Heart left ventricle (tissue), 16 donors: ENCODE measurements around the gene ELMO2. TPM values are rescaled to one million over a fixed set of nuclear protein-coding genes. Genes with fewer than 3 reads are reported as not detected.
A peak's percentile ranks its signal among the peaks of the same experiment; 100 is the strongest.

Source experiments
- ATAC-seq, 4 donors: fragments of 200-7000 bp; cut with Tn5 transposase; one replicate each; pipeline ENCODE4 v1.9.1; 2020 to 2022; ENCODE audit warnings: moderate library complexity in 4 of 4, mild to moderate bottlenecking in 3 of 4, moderate number of reproducible peaks in 1 of 4
- DNase-seq, 5 donors: peaks; one replicate each; pipeline ENCODE4 v3.0.0-alpha.2; 2020
- H3K27ac ChIP-seq, 12 donors: fragments of 200-600 bp; sonication (generic) in 4 of 12; one replicate each; pipeline versions ENCODE4 v1.5.0 to v1.8.0; 2016 to 2022; ENCODE audit warnings: mild to moderate bottlenecking in 2 of 12
- H3K27me3 ChIP-seq, 9 donors: fragments of 200-600 bp; sonication (generic) in 2 of 9; one replicate each; pipeline versions ENCODE4 v1.5.1 to v1.8.0; 2016 to 2022; ENCODE audit warnings: mild to moderate bottlenecking in 3 of 9
- H3K36me3 ChIP-seq, 9 donors: fragments of 200-600 bp; sonication (generic) in 2 of 9; one replicate each; pipeline versions ENCODE4 v1.5.0 to v1.8.0; 2018 to 2022; ENCODE audit warnings: mild to moderate bottlenecking in 2 of 9
- H3K4me1 ChIP-seq, 12 donors: fragments of 200-600 bp; sonication (generic) in 4 of 12; one replicate each; pipeline versions ENCODE4 v1.5.0 to v1.8.0; 2016 to 2022; ENCODE audit warnings: mild to moderate bottlenecking in 3 of 12
- H3K4me3 ChIP-seq, 12 donors: fragments of 200-600 bp; sonication (generic) in 4 of 12; one replicate each; pipeline versions ENCODE4 v1.5.0 to v1.8.0; 2017 to 2022; ENCODE audit warnings: mild to moderate bottlenecking in 9 of 12, moderate library complexity in 4 of 12
- H3K9me3 ChIP-seq, 12 donors: fragments of 200-600 bp; sonication (generic) in 4 of 12; one replicate each; pipeline versions ENCODE4 v1.5.0 to v1.8.0; 2016 to 2022; ENCODE audit warnings: mild to moderate bottlenecking in 1 of 12
- POLR2A ChIP-seq, 2 donors: fragments of 450-650 bp; IDR thresholded peaks; one replicate each; pipeline ENCODE4 v1.6.1; 2017; ENCODE audit warnings: antibody characterized with exemption in 2 of 2, mild to moderate bottlenecking in 2 of 2, moderate library complexity in 2 of 2
- WGBS, 4 donors: extraction: QIAGEN DNeasy Blood & Tissue Kit in 2 of 4; methylation state at CpG; one replicate each; pipeline versions ENCODE4 v1.1.5 to v1.1.7; 2013 to 2018; 5-methylcytosine and 5-hydroxymethylcytosine counted together
- intact Hi-C, 10 donors: fragments of 100-400 bp; cut with DNase I; formaldehyde crosslinking; loops; one replicate each; pipeline versions ENCODE4 v1.11.1 to v1.14.2; 2022
- polyA plus RNA-seq, 2 donors: library from polyadenylated mRNA; stranded (reverse); fragments of 200-250 nt; gene quantifications; one replicate each; pipeline ENCODE4 v1.2.3, GENCODE V29; 2013
- total RNA-seq, 9 donors: library from RNA; depleted of rRNA in 2 of 9; stranded (reverse); fragments of >200 nt in 2 of 9; fragmentation: NEBNext Ultra II Directional in 3 of 9; extraction: Animal tissue kit (Norgen Biotek cat#: 25700) in 3 of 9; gene quantifications; one replicate each; pipeline versions ENCODE4 v1.1.0 to v1.2.4, GENCODE V29; 2016 to 2023
- TF ChIP-seq, protein P1 (sequence below), 12 donors: fragments of 200-600 bp; sonication (generic) in 4 of 12; IDR thresholded peaks; one replicate each; pipeline versions ENCODE4 v1.5.0 to v1.8.0; 2018 to 2022; ENCODE audit warnings: antibody characterized with exemption in 12 of 12, mild to moderate bottlenecking in 5 of 12
- donor health status: ischemic (EF 13 %, LVEDD 7.1; RV severe dilation, severe dysfunction).
- donor health status: healthy with polysubstance abuse.
- donor health status: DM: no; HTN: yes; CAD: no.
- donor health status: DM: no; HTN: no; CAD: no.
- donor health status: ischemic (EF 25% LVEDD 6.9; RV normal size, moderate dysfunction).
- donor health status: ischemic (EF 25% LVEDD 5.7; RV mildly dilated, moderate dysfunction).
- donor health status: healthy.
- donor health status: DM: yes; HTN: yes; CAD: no.
- donor health status: ischemic (EF 35%, LVEDD 5.7; RV mildly dilated, moderate dysfunction).
- donor health status: nonischemic (EF 11% LVEDD 7.7; RV severe dilation, severe dysfunction).
- donor health status: DM: yes; HTN: yes; CAD: no.
- donor health status: PGD.
- donor health status: ischemic (EF 29% LVEDD 5.4; RV normal size, mild dysfunction).
- donor health status: nonischemic (EF 23%, LVEDD 6.1; RV moderate dilation, normal function).

Gene ELMO2
- total and polyA plus RNA-seq, 11 donors, result 14.6 to 57.5 (median 33.6) TPM

DNA sequence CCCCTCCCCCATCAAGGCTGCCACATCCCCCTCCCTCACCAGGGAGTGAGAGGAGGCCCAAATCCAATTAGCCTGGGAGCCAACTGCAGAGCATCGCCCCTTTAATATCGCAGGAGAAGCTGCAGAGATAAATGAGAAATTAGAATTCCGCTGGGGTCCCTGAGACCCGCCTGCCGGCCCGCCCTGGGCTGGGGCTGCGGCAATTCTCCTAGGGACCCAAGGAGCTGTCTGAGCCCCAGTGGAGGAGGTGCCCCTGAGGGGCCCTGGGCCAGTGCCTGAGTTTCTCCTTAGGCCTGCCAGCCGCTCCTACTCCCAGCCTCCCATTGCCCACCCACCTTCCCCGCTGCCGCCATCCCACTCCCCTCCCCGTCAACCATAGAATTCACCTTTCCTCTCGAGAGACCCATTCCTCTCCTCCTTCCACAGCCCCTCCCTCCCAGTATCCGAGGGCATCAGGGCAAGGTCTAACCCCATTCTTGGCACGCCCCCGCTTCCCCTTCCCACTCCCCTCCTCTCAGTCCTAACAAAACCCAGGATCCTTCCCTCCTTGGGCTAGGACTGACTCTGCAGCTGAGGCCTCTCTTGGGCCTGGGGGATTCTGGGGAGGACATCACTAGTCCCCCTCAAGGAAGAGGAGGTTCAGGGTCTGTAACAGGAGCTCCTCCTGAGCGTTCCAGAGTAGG, 78.1 kb downstream of the ELMO2 start:
- intact Hi-C loops, result no loop called here
- DNase-seq (no peak), ATAC-seq (no peak)
- 40 to 47% (median 45%) methylated on average over 14 to 16 of the region's 16 CpGs for WGBS, 4 donors
- Histone ChIP-seq H3K4me3 (no peak overlapping the region), H3K36me3 (no peaks in the 10 kb centered on the region), H3K4me1 (peaks cover 0 to 3% (median 0%) of the 10 kb centered on the region in 12 donors), H3K27ac (no peak overlapping the region), H3K27me3 (peaks cover 8 to 90% (median 20%) of the 10 kb centered on the region in 9 donors), H3K9me3 (no peaks in the 10 kb centered on the region)
- TF ChIP-seq, protein P1, sequence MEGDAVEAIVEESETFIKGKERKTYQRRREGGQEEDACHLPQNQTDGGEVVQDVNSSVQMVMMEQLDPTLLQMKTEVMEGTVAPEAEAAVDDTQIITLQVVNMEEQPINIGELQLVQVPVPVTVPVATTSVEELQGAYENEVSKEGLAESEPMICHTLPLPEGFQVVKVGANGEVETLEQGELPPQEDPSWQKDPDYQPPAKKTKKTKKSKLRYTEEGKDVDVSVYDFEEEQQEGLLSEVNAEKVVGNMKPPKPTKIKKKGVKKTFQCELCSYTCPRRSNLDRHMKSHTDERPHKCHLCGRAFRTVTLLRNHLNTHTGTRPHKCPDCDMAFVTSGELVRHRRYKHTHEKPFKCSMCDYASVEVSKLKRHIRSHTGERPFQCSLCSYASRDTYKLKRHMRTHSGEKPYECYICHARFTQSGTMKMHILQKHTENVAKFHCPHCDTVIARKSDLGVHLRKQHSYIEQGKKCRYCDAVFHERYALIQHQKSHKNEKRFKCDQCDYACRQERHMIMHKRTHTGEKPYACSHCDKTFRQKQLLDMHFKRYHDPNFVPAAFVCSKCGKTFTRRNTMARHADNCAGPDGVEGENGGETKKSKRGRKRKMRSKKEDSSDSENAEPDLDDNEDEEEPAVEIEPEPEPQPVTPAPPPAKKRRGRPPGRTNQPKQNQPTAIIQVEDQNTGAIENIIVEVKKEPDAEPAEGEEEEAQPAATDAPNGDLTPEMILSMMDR (IDR thresholded peaks at IDR 0.05), result no peak
- TF ChIP-seq POLR2A (IDR thresholded peaks at IDR 0.05), result no peak

DNA sequence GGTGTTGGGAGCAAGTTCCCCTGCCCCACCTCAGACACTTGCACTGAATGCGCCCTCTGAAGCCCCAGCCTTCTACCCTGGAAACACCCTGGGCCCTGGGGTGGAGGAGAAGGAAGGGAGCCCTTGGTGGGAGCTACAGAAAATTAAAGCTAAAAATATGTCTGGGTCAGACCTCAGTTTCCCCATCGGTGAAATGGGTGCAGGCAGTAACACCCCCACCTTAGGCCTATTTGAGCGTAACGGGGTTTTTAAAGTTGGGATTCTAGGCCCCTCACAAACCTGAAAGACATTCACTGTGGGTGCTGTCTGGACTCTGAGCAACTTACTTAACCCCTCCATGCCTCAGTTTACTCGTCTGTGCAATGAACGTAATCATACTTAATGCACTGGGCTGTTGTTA, 78.9 kb downstream of the ELMO2 start:
- ATAC-seq (no peak), DNase-seq (no peak)
- intact Hi-C loops, result no loop called here
- no peak for TF ChIP-seq POLR2A (IDR thresholded peaks at IDR 0.05)
- TF ChIP-seq, protein P1 (IDR thresholded peaks at IDR 0.05), result no peak
- no peaks in the 10 kb centered on the region for H3K9me3 ChIP-seq
- WGBS, 4 donors, result 91 to 95% (median 92%) methylated on average over 6 of the region's 6 CpGs
- H3K27me3 ChIP-seq, result peaks cover 8 to 86% (median 20%) of the 10 kb centered on the region in 9 donors
- H3K4me1 ChIP-seq, result peaks cover 0 to 3% (median 0%) of the 10 kb centered on the region in 12 donors
- no peaks in the 10 kb centered on the region for H3K36me3 ChIP-seq
- no peak overlapping the region for H3K27ac ChIP-seq
- H3K4me3 ChIP-seq, result no peak overlapping the region

DNA sequence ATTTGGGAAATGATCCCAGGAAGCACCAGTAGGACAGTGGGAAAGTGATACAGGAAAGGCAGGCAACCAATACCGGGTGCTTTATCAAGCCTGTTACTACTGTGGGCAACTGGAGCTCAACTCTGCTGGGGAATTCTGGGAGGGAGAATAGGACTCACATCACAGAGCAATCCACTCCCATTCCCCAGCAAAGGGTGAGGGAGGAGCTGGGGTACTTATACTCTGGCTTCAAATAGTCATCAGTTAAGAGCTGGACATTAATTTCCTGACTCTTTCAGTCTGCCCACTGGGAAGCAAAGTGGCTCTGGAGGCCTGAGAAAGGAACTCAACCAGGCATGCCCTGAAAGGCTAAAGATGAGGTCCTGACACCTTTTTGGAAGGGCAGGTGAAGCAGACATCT, 80.6 kb downstream of the ELMO2 start:
- DNase-seq, result no peak
- Histone ChIP-seq H3K4me3 (no peak overlapping the region), H3K27me3 (peaks cover 8 to 87% (median 29%) of the 10 kb centered on the region in 9 donors), H3K36me3 (no peaks in the 10 kb centered on the region), H3K9me3 (no peaks in the 10 kb centered on the region), H3K4me1 (peaks cover 0 to 3% (median 0%) of the 10 kb centered on the region in 12 donors), H3K27ac (no peak overlapping the region)
- TF ChIP-seq, protein P1 (IDR thresholded peaks at IDR 0.05), result no peak
- no peak for TF ChIP-seq POLR2A (IDR thresholded peaks at IDR 0.05)
- intact Hi-C loops, result no loop called here
- 36 to 55% (median 45%) methylated on average over 1 of the region's 1 CpG for WGBS, 4 donors
- no peak for ATAC-seq

DNA sequence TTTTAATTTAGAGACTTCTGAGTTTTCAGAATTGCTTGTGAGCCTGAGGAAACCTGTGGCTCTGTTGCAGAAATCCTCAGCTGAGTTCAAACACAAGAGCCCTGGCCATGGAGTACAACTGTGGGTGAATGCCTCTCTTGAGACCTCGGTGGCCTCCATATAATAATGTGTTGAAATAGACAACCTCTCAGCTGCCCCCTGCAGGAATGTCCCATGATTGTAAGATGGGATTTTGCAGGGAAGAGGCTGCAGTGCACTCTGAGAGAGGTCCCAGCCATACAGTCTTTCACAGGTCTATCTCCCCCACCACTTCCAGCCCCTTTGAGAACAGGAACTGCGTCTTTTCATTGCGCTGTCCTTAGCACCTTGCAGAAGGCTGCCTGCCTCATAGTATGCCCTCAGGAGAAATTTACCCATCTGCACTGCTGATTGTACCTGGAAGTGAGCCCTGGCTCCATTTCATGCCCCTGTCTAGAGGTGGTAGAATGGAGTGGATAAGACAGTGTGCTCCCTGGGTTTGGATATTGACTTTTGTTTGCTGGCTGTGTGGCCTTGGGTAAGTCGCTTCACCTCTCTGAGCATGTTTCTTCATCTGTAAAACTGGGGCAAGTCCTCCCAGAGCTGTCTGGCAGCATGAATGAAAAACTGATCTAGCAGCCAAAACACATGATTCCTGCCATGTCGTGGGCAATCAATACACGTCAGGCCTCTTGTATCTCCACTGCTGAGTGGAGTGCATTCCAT, 81.3 kb downstream of the ELMO2 start:
- Histone ChIP-seq H3K27me3 (peaks cover 6 to 85% (median 24%) of the 10 kb centered on the region in 9 donors), H3K27ac (no peak overlapping the region), H3K9me3 (no peaks in the 10 kb centered on the region), H3K4me3 (no peak overlapping the region), H3K4me1 (peaks cover 0 to under 1% (median 0%) of the 10 kb centered on the region in 12 donors), H3K36me3 (no peaks in the 10 kb centered on the region)
- WGBS, 4 donors, result 52 to 64% (median 59%) methylated on average over 6 of the region's 6 CpGs
- intact Hi-C loops, result no loop called here
- TF ChIP-seq POLR2A (IDR thresholded peaks at IDR 0.05), result no peak
- TF ChIP-seq, protein P1 (IDR thresholded peaks at IDR 0.05), result peak in 9 of 12 donors; percentile 5 to 38 (median 25)
- DNase-seq, result no peak
- no peak for ATAC-seq
